ENCODE data around the gene MYO9A.

GRCh38 chr15:72146221-72146620 is 28.3 kb upstream of the MYO9A start:
- TF ChIP-seq YY1 (tag by site-specific recombination; IDR thresholded peaks at IDR 0.05) (no peak), ZNF121 (tag by site-specific recombination; IDR thresholded peaks at IDR 0.05) (no peak), ZFP37 (tag by site-specific recombination; IDR thresholded peaks at IDR 0.05) (no peak), BCL11B (tag by site-specific recombination; IDR thresholded peaks at IDR 0.05; ENCODE audit: low read depth) (no peak), KLF10 (tag by site-specific recombination; IDR thresholded peaks at IDR 0.05) (no peak), PRDM1 (tag by site-specific recombination; IDR thresholded peaks at IDR 0.05) (no peak)
- TF ChIP-seq, protein P1, sequence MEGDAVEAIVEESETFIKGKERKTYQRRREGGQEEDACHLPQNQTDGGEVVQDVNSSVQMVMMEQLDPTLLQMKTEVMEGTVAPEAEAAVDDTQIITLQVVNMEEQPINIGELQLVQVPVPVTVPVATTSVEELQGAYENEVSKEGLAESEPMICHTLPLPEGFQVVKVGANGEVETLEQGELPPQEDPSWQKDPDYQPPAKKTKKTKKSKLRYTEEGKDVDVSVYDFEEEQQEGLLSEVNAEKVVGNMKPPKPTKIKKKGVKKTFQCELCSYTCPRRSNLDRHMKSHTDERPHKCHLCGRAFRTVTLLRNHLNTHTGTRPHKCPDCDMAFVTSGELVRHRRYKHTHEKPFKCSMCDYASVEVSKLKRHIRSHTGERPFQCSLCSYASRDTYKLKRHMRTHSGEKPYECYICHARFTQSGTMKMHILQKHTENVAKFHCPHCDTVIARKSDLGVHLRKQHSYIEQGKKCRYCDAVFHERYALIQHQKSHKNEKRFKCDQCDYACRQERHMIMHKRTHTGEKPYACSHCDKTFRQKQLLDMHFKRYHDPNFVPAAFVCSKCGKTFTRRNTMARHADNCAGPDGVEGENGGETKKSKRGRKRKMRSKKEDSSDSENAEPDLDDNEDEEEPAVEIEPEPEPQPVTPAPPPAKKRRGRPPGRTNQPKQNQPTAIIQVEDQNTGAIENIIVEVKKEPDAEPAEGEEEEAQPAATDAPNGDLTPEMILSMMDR (tag by site-specific recombination; IDR thresholded peaks at IDR 0.05) = no peak
